HFFc6 (cell line): ENCODE results near the gene CCT6B. TPM values are rescaled to one million over a fixed set of nuclear protein-coding genes. Genes with fewer than 3 reads are reported as not detected.

Experiments used
- DNase-seq: peaks from one replicate; pipeline ENCODE4 v3.0.0-alpha.2; 2018
- H3K27ac Mint-ChIP-seq: 2 replicates; pipeline ENCODE4 v1.8.0; 2020; ENCODE audit warnings: mild to moderate bottlenecking, mixed read lengths
- H3K27me3 Mint-ChIP-seq: 2 replicates; pipeline ENCODE4 v1.8.0; 2021; ENCODE audit warnings: mild to moderate bottlenecking, moderate library complexity, mixed read lengths; ENCODE audit not compliant: insufficient read depth
- H3K36me3 Mint-ChIP-seq: 2 replicates; pipeline ENCODE4 v1.8.0; 2021; ENCODE audit warnings: low read depth, mixed read lengths
- H3K4me1 Mint-ChIP-seq: 2 replicates; pipeline ENCODE4 v1.8.0; 2020; ENCODE audit warnings: low read depth, mixed read lengths
- H3K4me3 Mint-ChIP-seq: 2 replicates; pipeline ENCODE4 v1.8.0; 2020; ENCODE audit warnings: mild to moderate bottlenecking, moderate library complexity, mixed read lengths
- H3K9me3 Mint-ChIP-seq: 2 replicates; pipeline ENCODE4 v1.8.0; 2020; ENCODE audit warnings: mild to moderate bottlenecking, mixed read lengths
- total RNA-seq, 6 experiments: library from RNA; stranded (reverse); fragmentation: NEBNext Ultra II Directional; extraction: Animal tissue kit (Norgen Biotek cat#: 25700); gene quantifications; 2 replicates in 1 of 6; 3 replicates in 5 of 6; pipeline ENCODE4 v1.2.3, GENCODE V29; 2021
- TF ChIP-seq, protein P1 (sequence below): fragments of 200-600 bp; sonication (generic); IDR thresholded peaks from 2 replicates; pipeline ENCODE4 v1.5.0; 2021; ENCODE audit warnings: antibody characterized with exemption, mild to moderate bottlenecking

Gene CCT6B
- total RNA-seq, 6 experiments from 2014 or later = 1.1 to 2.1 (median 1.4) TPM

DNA sequence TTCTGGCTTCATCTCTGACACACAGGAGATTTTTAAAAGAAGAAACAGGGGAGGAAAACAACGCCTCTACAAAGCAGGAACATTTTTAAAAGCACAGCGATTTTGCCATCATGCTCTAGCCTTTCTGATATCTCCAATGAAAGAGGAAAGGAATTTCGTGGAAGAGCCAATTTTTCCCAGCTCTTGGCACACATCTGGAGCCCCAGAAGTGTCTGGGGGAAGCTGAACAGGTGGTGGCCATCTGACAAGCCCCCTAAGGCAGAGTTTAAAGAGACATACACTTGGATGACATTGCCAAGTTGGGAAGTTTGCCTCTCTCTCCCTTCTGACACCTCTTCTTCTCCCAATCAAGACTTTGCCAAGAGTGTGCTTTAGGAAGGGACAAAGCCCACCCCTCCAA is 82.1 kb downstream of the CCT6B start:
- TF ChIP-seq, protein P1, sequence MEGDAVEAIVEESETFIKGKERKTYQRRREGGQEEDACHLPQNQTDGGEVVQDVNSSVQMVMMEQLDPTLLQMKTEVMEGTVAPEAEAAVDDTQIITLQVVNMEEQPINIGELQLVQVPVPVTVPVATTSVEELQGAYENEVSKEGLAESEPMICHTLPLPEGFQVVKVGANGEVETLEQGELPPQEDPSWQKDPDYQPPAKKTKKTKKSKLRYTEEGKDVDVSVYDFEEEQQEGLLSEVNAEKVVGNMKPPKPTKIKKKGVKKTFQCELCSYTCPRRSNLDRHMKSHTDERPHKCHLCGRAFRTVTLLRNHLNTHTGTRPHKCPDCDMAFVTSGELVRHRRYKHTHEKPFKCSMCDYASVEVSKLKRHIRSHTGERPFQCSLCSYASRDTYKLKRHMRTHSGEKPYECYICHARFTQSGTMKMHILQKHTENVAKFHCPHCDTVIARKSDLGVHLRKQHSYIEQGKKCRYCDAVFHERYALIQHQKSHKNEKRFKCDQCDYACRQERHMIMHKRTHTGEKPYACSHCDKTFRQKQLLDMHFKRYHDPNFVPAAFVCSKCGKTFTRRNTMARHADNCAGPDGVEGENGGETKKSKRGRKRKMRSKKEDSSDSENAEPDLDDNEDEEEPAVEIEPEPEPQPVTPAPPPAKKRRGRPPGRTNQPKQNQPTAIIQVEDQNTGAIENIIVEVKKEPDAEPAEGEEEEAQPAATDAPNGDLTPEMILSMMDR = no peak
- Mint-ChIP-seq H3K27me3 (peaks cover 4% of the 10 kb centered on the region; the same call in 1 of the 2 replicates), H3K27ac (no peak overlapping the region)

More for the DNA sequence above, 82.1 kb downstream of the CCT6B start:
- Mint-ChIP-seq H3K36me3 (no peaks in the 10 kb centered on the region), H3K9me3 (no peaks in the 10 kb centered on the region; the same call in none of the 2 replicates), H3K4me1 (no peaks in the 10 kb centered on the region), H3K4me3 (no peak overlapping the region)
- DNase-seq = no peak

Other genes starting within 250 kb of the CCT6B start
- 10 to 100 TPM in 4 of 6 experiments, 1 to 10 TPM in 2; 9.6 to 14.8 (median 11.8) TPM for gene ZNF830, start 80 bp upstream of the CCT6B start, total RNA-seq
- 10 to 100 TPM; 22.6 to 34.4 (median 31.9) TPM for gene LIG3, start 19.1 kb upstream of the CCT6B start, total RNA-seq
- 10 to 100 TPM; 12.0 to 18.5 (median 13.6) TPM for gene RFFL, start 102.2 kb upstream of the CCT6B start, total RNA-seq
- gene RAD51D, start 158.4 kb upstream of the CCT6B start, total RNA-seq = 10 to 100 TPM in 5 of 6 experiments, 1 to 10 TPM in 1; 8.9 to 14.1 (median 12.7) TPM
- not detected for gene FNDC8, start 160.2 kb upstream of the CCT6B start, total RNA-seq
- 10 to 100 TPM; 15.2 to 21.0 (median 18.5) TPM for gene NLE1, start 180.8 kb upstream of the CCT6B start, total RNA-seq
- not detected for gene UNC45B, start 186.4 kb upstream of the CCT6B start, total RNA-seq
- gene SLC35G3, start 232.9 kb upstream of the CCT6B start, total RNA-seq = not detected